ENCODE data around the gene KIF23.

- TF ChIP-seq, protein P1, sequence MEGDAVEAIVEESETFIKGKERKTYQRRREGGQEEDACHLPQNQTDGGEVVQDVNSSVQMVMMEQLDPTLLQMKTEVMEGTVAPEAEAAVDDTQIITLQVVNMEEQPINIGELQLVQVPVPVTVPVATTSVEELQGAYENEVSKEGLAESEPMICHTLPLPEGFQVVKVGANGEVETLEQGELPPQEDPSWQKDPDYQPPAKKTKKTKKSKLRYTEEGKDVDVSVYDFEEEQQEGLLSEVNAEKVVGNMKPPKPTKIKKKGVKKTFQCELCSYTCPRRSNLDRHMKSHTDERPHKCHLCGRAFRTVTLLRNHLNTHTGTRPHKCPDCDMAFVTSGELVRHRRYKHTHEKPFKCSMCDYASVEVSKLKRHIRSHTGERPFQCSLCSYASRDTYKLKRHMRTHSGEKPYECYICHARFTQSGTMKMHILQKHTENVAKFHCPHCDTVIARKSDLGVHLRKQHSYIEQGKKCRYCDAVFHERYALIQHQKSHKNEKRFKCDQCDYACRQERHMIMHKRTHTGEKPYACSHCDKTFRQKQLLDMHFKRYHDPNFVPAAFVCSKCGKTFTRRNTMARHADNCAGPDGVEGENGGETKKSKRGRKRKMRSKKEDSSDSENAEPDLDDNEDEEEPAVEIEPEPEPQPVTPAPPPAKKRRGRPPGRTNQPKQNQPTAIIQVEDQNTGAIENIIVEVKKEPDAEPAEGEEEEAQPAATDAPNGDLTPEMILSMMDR (IDR thresholded peaks at IDR 0.05): no peak
- TF ChIP-seq POLR2A (IDR thresholded peaks at IDR 0.05): no peak
Measured at GRCh38 chr15:69489073-69489571, 75.0 kb downstream of the KIF23 start.
